HG03575 (cell line): ENCODE results near the gene YDJC.
"Not testable (repeated sequence)": the region's sequence is repeated elsewhere in the genome, so short reads cannot be mapped to it uniquely, and the experiment has no call there.

Experiments
- ATAC-seq: cut with Tn5 transposase; IDR thresholded peaks from one replicate; pipeline ENCODE4 v1.9.1; 2021; ENCODE audit not compliant: unreplicated experiment, insufficient number of reproducible peaks, low FRiP score; ENCODE audit errors: extremely low read depth

Gene YDJC

DNA sequence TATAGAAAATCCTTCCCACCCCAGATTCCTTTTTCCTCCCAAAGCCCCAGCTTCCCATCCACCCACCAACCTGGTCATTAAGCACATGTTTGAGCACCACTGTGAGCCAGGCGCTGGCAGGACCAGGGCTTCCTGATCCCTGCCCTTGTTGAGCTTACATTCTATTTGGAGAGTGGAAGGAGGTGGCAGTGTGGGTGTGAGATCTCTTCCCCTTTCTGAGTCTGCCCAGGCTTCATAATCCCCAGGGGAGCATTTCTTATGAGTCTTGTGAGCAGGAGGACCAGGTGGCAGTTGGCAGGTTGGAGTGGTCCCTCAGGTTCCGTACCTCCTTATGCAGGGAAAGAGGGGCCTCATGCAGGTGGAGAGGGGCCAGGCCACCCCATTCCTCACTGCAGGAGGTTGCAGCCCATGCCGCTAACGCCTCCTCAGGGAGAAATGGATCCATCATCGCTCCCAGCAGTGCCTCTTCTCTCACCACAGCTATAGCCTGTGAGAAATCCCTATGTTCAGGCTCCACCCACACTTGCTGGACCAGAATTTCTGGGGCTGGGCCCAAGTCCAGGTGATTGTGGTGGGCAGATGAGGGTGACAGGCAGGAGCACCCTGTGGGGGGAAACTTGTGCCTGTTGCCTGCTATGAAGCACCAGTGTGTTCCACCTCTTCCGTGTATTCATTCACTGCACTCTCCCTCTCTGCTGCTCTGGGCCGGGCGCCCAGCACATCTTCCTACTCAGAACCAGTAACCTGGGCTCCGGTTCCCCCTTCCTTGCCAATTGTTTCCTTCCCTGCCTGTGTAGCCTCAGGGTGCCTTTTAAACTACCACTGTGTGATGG is 38.8 kb downstream of the YDJC start:
- ATAC-seq = no peak

DNA sequence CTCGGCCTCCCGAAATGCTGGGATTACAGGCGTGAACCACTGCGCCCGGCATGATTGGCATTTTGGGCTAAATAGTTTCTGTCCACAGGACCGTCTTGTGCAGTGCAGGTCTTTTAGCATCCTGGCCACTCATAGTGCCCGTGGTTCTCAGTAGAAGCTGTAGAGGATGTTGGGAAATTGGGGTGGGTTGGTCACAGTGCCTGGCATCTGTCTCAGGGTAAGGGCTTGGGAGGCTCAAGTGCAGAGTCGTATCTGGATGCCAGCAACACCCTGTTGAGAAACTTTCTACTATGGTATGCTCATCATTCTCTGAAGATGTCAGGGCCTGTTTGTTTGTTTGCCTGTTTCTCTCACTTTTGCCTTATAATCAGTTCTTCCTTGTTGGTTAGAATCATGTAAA is 40.4 kb downstream of the YDJC start:
- ATAC-seq = no peak

DNA sequence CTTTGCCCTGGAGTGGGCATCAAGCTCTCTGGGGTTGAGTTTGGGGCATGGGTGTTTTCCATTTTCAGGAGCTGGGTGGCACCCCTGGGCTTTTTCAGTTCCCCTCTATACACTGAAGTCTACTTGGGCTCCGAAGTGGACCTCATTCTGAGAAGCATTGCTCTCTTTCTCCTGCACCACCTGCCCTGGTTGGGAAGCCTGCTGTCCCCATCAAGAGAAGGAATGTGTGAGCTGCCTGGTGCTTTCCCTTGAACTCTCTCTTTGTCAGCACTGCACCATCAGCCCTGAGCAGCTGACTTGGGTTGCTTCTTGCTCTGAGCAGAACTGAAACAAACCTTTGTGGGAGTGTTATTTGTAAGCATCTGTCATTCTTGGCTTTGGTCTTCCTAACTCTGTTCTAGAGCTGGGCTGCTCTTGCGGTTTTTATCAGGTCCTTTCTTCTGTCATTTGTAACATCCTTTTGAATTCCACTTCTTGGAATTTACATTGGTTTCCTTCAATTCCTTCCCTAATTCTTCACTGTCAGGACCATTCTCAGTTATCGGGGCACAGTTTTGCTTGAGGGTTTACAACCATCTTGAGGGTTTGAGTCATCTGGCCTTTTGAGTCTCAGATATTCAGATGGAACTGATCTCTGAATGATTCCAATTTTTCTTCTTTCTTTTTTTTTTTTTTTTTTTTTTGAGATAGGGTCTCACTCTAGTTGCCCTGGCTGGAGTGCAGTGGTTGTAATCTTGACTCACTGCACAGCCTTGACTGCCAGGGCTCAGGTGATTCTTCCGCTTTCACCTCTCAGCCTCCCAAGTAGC is 41.8 kb downstream of the YDJC start:
- no peak for ATAC-seq

DNA sequence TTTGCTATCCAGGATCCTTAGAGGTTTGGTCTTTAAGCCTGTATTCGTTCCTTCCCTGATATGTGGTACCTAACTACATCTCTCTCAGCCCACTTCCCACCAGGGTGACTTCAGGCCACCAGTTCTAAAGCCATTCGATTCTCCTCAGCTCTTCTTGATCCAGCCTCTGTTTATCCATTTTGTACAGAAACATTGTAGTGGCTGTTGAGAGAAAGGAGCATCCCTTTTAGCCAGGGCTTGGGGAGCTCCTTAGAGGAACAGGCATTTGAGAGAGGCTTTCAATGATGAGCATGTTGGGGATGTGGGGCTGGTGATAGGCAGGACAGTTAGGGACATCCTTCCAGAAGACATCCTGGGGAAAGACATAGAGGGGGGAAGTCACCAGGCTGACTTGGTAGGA is 44.4 kb downstream of the YDJC start:
- no peak for ATAC-seq

DNA sequence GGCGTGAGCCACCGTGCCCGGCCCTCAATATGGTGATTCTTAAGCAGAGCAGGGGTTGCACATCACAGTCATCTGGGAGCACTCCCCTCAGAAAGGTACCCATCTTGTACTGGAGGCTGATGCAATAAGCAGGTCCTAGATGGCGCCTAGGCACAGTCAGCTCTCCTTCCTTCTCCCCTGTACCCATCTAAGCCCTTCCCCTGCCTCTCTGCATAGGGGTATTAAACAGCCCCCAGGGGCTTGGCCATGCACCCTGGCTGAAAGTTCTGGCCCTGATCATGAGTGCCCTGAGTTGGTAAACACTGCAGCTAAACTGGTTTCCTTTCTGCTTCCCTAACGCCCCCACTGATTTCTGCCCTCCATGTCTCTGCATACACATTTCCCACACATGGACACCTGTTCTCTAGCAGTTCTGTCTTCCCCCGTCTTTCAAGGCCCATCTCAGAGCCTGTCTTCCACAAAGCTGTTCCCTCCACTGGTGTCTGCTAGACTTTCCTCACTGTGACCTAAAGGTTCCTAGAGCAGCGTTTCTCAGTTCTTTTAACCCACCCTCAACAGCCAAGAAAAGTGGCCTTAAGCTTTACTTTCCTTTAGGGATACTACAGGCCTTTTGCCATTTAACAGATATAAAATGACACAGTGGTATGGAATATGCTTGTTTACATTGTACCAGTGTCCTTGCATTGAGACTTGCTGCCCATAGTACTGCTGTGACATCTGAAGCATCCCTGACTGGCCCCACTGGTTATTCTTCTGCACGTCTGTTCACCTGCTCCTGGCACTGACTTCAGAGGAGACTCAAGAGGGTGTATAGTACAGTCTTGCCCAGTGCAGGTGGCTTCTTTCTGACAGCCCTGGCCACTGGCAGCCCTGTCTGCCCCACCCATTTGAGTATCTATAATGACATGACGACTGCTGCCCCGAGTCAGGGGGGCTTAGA is 46.8 kb downstream of the YDJC start:
- ATAC-seq = no peak

DNA sequence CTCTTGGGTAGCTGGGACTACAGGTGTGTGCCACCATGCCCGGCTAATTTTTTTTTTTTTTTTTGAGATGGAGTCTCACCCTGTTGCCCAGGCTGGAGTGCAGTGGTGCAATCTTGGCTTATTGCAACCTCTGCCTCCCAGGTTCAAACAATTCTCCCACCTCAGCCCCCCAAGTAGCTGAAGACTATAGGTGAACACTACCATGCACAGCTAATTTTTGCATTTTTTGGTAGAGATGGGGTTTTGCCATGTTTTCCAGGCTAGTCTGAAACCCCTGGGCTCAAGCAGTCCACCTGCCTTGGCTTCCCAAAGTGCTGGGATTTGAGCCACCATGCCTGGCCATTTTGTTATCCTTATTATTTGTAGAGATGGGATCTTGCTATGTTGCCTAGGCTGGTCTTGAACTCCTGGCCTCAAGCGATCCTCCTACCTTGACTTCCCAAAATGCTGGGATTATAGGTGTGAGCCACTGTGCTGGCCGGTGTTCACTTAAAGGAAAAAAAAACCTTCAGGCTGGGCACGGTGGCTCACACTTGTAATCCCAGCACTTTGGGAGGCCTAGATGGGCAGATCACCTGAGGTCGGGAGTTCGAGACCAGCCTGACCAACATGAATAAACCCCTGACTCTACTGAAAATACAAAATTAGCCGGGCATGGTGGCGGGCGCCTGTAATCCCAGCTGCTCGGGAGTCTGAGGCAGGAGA is 48.7 kb downstream of the YDJC start:
- not testable (repeated sequence) for ATAC-seq

DNA sequence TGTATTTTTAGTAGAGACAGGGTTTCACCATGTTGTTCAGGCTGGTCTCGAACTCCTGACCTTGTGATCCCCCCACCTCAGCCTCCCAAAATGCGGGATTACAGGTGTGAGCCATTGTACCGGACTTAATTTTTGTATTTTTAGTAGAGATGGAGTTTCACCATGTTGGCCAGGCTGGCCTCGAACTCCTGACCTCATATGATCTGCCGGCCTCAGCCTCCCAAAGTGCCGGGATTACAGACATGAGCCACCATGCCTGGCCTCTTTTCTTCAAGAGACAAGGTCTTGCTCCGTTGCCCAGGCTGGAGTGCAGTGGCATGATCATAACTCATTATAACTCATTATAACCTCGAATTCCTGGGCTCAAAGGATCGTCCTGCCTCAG is 49.2 kb downstream of the YDJC start:
- ATAC-seq = not testable (repeated sequence)

DNA sequence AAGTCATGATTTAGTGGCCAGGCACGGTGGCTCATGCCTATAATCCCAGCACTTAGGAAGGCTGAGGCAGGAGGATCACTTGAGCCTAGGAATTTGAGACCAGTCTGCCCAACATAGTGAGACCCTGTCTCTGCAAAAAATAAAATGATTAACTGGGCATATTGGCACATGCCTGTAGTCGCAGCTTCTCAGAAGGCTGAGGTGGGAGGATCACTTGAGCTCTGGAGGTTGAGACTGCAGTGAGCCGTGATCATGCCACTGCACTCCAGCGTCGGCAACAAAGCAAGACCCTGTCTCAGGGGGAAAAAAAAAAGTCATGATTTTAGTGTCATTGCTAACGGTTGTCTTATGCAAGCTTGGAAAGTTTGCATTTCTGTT is 50.4 kb downstream of the YDJC start:
- ATAC-seq = no peak
